ENCODE results near the gene SPRED3.
"Not testable (repeated sequence)": the region's sequence is repeated elsewhere in the genome, so short reads cannot be mapped to it uniquely, and the experiment has no call there.

DNA sequence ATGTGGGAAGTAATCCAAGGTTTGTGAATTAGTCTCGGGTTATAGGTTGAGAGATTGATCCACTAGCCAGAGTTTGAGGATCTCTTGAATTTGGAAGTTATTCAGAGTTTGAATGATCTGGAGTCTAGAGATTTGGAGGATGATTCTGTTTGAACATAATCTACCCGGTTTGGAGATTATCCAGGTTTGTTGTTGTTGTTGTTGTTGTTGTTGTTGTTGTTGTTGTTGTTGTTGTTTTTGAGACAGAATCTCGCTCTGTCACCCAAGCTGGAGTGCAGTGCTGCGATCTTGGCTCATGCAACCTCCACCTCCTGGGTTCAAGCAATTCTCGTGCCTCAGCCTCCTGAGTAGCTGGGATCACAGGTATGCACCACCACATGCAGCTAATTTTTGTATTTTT lies 23.4 kb downstream of the SPRED3 start:
- TF ChIP-seq ETV6, SMAD4, CREB1 (CRISPR knock-in tag; IDR thresholded peaks at IDR 0.05): not testable (repeated sequence)
- TF ChIP-seq, protein P1, sequence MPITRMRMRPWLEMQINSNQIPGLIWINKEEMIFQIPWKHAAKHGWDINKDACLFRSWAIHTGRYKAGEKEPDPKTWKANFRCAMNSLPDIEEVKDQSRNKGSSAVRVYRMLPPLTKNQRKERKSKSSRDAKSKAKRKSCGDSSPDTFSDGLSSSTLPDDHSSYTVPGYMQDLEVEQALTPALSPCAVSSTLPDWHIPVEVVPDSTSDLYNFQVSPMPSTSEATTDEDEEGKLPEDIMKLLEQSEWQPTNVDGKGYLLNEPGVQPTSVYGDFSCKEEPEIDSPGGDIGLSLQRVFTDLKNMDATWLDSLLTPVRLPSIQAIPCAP (CRISPR knock-in tag; IDR thresholded peaks at IDR 0.05) = not testable (repeated sequence)
- TF ChIP-seq, protein P2, sequence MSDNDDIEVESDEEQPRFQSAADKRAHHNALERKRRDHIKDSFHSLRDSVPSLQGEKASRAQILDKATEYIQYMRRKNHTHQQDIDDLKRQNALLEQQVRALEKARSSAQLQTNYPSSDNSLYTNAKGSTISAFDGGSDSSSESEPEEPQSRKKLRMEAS (CRISPR knock-in tag; IDR thresholded peaks at IDR 0.05) = not testable (repeated sequence)
- TF ChIP-seq, protein P3, sequence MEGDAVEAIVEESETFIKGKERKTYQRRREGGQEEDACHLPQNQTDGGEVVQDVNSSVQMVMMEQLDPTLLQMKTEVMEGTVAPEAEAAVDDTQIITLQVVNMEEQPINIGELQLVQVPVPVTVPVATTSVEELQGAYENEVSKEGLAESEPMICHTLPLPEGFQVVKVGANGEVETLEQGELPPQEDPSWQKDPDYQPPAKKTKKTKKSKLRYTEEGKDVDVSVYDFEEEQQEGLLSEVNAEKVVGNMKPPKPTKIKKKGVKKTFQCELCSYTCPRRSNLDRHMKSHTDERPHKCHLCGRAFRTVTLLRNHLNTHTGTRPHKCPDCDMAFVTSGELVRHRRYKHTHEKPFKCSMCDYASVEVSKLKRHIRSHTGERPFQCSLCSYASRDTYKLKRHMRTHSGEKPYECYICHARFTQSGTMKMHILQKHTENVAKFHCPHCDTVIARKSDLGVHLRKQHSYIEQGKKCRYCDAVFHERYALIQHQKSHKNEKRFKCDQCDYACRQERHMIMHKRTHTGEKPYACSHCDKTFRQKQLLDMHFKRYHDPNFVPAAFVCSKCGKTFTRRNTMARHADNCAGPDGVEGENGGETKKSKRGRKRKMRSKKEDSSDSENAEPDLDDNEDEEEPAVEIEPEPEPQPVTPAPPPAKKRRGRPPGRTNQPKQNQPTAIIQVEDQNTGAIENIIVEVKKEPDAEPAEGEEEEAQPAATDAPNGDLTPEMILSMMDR (IDR thresholded peaks at IDR 0.05) = not testable (repeated sequence)

Data from WTC11 (cell line).